ENCODE measurements around the gene NUP107.

NUP107 gene

DNA sequence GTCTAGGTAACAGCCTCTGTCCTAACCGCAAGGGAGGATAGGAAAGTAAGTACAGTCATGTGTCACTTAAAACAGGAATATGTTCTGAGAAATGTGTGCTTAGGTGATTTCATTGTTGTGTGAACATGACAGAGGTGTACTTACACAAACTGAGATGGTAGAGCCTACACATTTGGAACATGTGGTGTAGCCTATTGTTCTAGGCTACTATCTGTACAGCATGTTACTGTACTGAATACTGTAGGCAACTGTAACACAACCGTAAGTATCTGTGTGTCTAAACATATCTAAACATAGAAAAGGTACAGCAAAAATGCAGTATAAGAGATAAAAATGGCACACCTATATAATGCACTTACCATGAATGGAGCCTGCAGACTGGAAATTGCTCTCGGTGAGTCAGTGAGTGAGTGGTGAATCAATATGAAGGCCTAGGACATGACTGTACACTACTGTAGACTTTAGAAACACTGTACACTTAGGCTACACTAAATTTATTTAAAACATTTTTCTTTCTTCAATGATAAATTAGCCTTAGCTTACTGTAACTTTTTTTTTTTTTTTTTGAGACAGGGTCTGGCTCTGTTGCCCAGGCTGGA is 108.0 kb downstream of the NUP107 start:
- ChIA-PET POLR2A (interaction anchor here (0.5 kb wide), 1 partner anchor 157 kb away, joined by 3 read pairs; no protein-coding TSS in a partner anchor), CTCF (interaction anchor here (1.8 to 5.2 kb wide), 3 partner anchors 9 to 35 kb away, joined by 6 to 26 read pairs (median 9); partner anchors contain the start of gene MDM2)
- TF ChIP-seq CTCF (IDR thresholded peaks at IDR 0.05; ENCODE audit: control extremely low read depth, extremely low read depth, low read depth, missing control alignments), result no peak
- no peak for DNase-seq (ENCODE audit: extremely low spot score)

Data from GM10248 (cell line).